GM23248 (cell line): ENCODE results near the gene IGFBPL1. TPM values are rescaled to one million over a fixed set of nuclear protein-coding genes. Genes with fewer than 3 reads are reported as not detected.

ENCODE experiments used
- DNase-seq: peaks from one replicate; pipeline ENCODE4 v3.0.0-alpha.2; 2015
- H2AFZ ChIP-seq: fragments of 200-600 bp; sonication (generic); 2 replicates; pipeline ENCODE4 v1.6.1; 2016; ENCODE audit warnings: antibody characterized with exemption
- H3F3A ChIP-seq: fragments of 200-600 bp; sonication (generic); 2 replicates; pipeline ENCODE4 v1.6.1; 2016; ENCODE audit warnings: mild to moderate bottlenecking, antibody characterized with exemption, mixed run types; ENCODE audit not compliant: insufficient read depth
- H3K27ac ChIP-seq: fragments of 200-600 bp; sonication (generic); 2 replicates; pipeline ENCODE4 v1.5.1; 2016; ENCODE audit warnings: mild to moderate bottlenecking
- H3K27me3 ChIP-seq: fragments of 200-600 bp; sonication (generic); replicated peaks from 2 replicates; pipeline ENCODE4 v1.6.1; 2016; ENCODE audit warnings: mild to moderate bottlenecking; ENCODE audit not compliant: insufficient read depth
- H3K36me3 ChIP-seq: fragments of 200-600 bp; sonication (generic); 2 replicates; pipeline ENCODE4 v1.6.1; 2016; ENCODE audit warnings: low read depth, mild to moderate bottlenecking
- H3K4me1 ChIP-seq: fragments of 200-600 bp; sonication (generic); 2 replicates; pipeline ENCODE4 v1.6.1; 2016; ENCODE audit warnings: mild to moderate bottlenecking; ENCODE audit not compliant: insufficient read depth
- H3K4me2 ChIP-seq: fragments of 200-600 bp; sonication (generic); one replicate; pipeline ENCODE4 v1.6.1; 2016; ENCODE audit warnings: mild to moderate bottlenecking; ENCODE audit not compliant: unreplicated experiment
- H3K4me3 ChIP-seq: fragments of 200-600 bp; sonication (generic); 2 replicates; pipeline ENCODE4 v1.5.1; 2016; ENCODE audit warnings: mild to moderate bottlenecking
- H3K79me2 ChIP-seq: fragments of 200-600 bp; sonication (generic); 2 replicates; pipeline ENCODE4 v1.6.1; 2016; ENCODE audit warnings: mild to moderate bottlenecking; ENCODE audit not compliant: insufficient read depth
- H3K9ac ChIP-seq: fragments of 200-600 bp; sonication (generic); 2 replicates; pipeline ENCODE4 v1.6.1; 2016; ENCODE audit warnings: mild to moderate bottlenecking
- H3K9me2 ChIP-seq: fragments of 200-600 bp; sonication (generic); 2 replicates; pipeline ENCODE4 v1.6.1; 2016; ENCODE audit warnings: mixed run types, mild to moderate bottlenecking, moderate library complexity; ENCODE audit not compliant: insufficient read depth
- H3K9me3 ChIP-seq: fragments of 200-600 bp; sonication (generic); one replicate; pipeline ENCODE4 v1.6.1; 2017; ENCODE audit warnings: low read depth
- H4K20me1 ChIP-seq: fragments of 200-600 bp; sonication (generic); 2 replicates; pipeline ENCODE4 v1.6.0; 2016; ENCODE audit not compliant: insufficient read depth
- EZH2 ChIP-seq: fragments of 200-600 bp; sonication (generic); IDR thresholded peaks from 2 replicates; pipeline ENCODE4 v1.6.1; 2018; ENCODE audit warnings: antibody characterized with exemption, mild to moderate bottlenecking; ENCODE audit not compliant: insufficient read depth, poor library complexity, severe bottlenecking
- EZH2phosphoT487 ChIP-seq: fragments of 200-600 bp; sonication (generic); IDR thresholded peaks from 2 replicates; pipeline ENCODE4 v1.6.1; 2018; ENCODE audit warnings: antibody characterized with exemption, moderate library complexity, mild to moderate bottlenecking, low read depth; ENCODE audit not compliant: insufficient read depth
- WGBS, 2 experiments: methylation state at CpG; one replicate each; pipeline ENCODE4 v1.1.6; 2015 to 2017; ENCODE audit warnings: low lambda C conversion rate in 2 of 2, low coverage in 1 of 2; ENCODE audit errors: missing lambda C conversion rate in 2 of 2; 5-methylcytosine and 5-hydroxymethylcytosine counted together
- in situ Hi-C: fragments of 300-500 bp; cut with MboI; formaldehyde crosslinking; loops from 2 replicates; pipeline ENCODE4 v1.15.0; 2020
- polyA plus RNA-seq: library from polyadenylated mRNA; unstranded; fragments of >200 nt; fragmentation: Nextera tagmentation; extraction: Ambion mirVana; gene quantifications from 2 replicates; pipeline ENCODE4 v1.2.1, GENCODE V29; 2016
- total RNA-seq: library from RNA; depleted of rRNA; stranded (reverse); fragments of >200 nt; shearing (Covaris generic); gene quantifications from 2 replicates; pipeline ENCODE4 v1.2.3, GENCODE V29; 2014

Gene IGFBPL1
- total and polyA plus RNA-seq, 2 experiments from 2014 or later = 0.34 to 0.76 TPM

DNA sequence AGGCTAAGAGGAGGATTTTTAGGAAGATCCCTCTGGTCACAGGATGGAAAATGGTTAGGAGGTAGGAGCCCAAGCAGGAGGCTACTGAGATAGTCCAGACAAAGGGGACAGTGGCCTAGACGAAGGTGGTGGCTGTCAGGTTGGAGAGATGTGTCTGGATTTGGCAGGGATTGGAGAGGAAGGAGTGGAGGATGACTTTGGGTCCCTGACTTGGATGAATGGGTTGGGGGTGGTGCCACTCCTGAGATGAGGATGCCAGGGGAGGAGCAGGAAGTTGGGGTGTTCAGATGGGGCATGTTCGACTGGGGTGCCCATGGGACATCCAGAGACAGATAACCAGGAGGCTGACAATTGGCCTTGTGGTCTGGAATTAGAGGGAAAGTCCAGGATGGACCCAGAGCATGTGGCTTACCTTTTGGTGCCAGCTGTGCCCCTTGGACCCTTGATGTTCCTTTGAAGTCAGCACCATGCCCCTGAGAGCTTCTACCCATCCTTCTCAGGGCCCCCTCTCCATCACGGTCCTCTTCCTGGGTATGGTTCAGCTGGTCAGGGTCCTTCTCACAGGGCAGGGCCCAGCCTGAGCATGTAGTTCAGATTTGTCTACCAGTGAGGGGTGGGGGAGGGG, 15.1 kb upstream of the IGFBPL1 start:
- Histone ChIP-seq H3K27me3 (no peaks in the 10 kb centered on the region), H3K4me1 (peaks cover 33% of the 10 kb centered on the region), H3K27ac (no peak overlapping the region), H3K9me2 (no peaks in the 10 kb centered on the region), H2AFZ (no peak overlapping the region), H3K4me3 (no peak overlapping the region), H4K20me1 (no peaks in the 10 kb centered on the region), H3K9me3 (no peaks in the 10 kb centered on the region), H3K9ac (no peak overlapping the region), H3K79me2 (no peaks in the 10 kb centered on the region), H3K4me2 (no peak overlapping the region), H3K36me3 (no peaks in the 10 kb centered on the region), H3F3A (peaks cover 20% of the 10 kb centered on the region)
- TF ChIP-seq EZH2phosphoT487 = no peak
- no peak for TF ChIP-seq EZH2
- in situ Hi-C loops = no loop called here
- WGBS, 2 experiments = 48 to 61% methylated on average over 3 of the region's 3 CpGs
- no peak for DNase-seq

DNA sequence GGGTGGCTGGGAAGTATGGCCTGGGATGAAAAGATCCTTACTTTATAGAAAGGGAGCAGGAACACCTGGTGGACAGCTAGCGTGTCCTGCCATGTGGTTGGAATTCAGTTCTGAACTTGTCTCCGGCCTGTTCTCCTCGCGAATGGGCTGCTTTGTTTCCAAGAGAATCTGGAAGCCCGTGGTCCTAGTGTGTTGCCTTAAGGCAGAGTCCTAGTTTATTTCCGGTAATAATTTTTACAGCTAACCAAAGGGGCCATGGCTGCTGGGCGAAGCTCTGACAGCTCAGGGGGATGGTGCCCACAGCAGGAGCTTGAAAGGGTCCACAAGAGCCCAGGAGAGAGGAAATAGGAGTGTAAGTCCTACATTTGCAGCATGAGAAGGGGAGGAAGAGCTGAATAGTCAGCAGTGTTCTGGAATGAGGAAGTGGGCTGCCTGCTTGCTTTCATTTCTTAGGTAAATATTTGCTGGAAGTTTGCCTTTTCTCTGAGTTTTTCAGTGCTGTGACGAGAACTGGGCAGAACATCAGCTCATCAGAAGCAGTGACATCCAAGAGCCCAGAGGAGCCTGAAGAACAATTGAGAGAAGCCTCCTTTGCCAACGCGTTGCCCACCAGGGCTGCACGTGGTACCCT, 13.1 kb upstream of the IGFBPL1 start:
- Histone ChIP-seq H3K36me3 (no peaks in the 10 kb centered on the region), H3K4me1 (peaks cover 34% of the 10 kb centered on the region), H3K9me2 (no peaks in the 10 kb centered on the region), H2AFZ (peak overlapping the region; percentile 38), H3K9me3 (no peaks in the 10 kb centered on the region), H4K20me1 (no peaks in the 10 kb centered on the region), H3K27me3 (no peaks in the 10 kb centered on the region), H3K79me2 (no peaks in the 10 kb centered on the region), H3F3A (peaks cover 20% of the 10 kb centered on the region), H3K4me3 (no peak overlapping the region), H3K9ac (no peak overlapping the region), H3K4me2 (no peak overlapping the region), H3K27ac (no peak overlapping the region)
- 86 to 87% methylated on average over 11 of the region's 11 CpGs for WGBS, 2 experiments
- DNase-seq = peak; percentile 39
- in situ Hi-C loops = no loop called here
- TF ChIP-seq EZH2phosphoT487 (no peak), EZH2 (no peak)

DNA sequence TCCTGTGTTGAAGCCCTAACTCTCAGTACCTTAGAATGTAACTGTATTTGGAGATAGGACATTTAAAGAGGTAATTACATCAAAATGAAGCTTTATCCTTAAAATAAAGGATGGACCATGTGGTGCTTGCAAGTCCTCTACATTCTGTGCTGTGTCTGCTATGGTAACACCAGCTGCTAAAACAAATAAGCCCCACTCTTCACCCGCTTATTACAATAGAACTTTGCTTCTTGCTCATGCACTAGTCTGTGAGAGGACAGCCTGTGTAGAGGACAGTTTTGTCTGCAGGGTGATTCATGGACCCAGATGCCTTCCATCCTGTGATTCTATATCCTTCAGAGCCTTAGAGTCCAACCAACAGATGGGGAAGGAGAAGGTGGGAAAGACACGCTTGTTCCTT, 12.5 kb upstream of the IGFBPL1 start:
- no peak for DNase-seq
- no peak for TF ChIP-seq EZH2
- TF ChIP-seq EZH2phosphoT487 = no peak
- Histone ChIP-seq H3K9me3 (no peaks in the 10 kb centered on the region), H3F3A (peaks cover 20% of the 10 kb centered on the region), H3K9ac (no peak overlapping the region), H3K36me3 (no peaks in the 10 kb centered on the region), H2AFZ (no peak overlapping the region), H3K9me2 (no peaks in the 10 kb centered on the region), H3K27me3 (no peaks in the 10 kb centered on the region), H3K4me3 (no peak overlapping the region), H3K4me1 (peaks cover 34% of the 10 kb centered on the region), H4K20me1 (no peaks in the 10 kb centered on the region), H3K79me2 (no peaks in the 10 kb centered on the region), H3K4me2 (no peak overlapping the region), H3K27ac (no peak overlapping the region)
- 84 to 97% methylated on average over 2 of the region's 2 CpGs for WGBS, 2 experiments
- in situ Hi-C loops = no loop called here

DNA sequence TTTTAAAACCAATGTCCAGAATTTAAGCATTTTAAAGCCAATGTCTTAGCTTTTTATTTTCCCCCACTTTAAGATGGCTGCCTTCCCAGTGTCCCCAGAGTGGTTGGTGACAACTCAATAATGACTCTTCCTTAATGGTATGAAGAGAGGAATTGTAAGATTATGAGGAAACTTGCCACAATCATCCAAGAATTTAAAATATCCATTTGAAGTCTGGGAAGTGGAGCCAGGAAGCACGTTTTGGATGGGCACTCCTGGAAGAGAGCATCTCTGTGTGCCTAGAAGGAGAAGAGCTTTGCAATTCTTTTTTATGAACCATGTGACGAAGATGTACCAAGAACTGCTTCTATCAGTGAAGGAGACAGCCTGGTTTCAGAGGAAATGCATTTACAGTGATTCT, 11.3 kb upstream of the IGFBPL1 start:
- Histone ChIP-seq H3K4me2 (peak overlapping the region; percentile 57), H3K9me2 (no peaks in the 10 kb centered on the region), H3K9me3 (no peaks in the 10 kb centered on the region), H4K20me1 (no peaks in the 10 kb centered on the region), H2AFZ (peak overlapping the region; percentile 7; the same call in 1 of the 2 replicates), H3F3A (peaks cover 20% of the 10 kb centered on the region), H3K4me3 (no peak overlapping the region), H3K27me3 (no peaks in the 10 kb centered on the region), H3K9ac (peak overlapping the region; percentile 1; the same call in 1 of the 2 replicates), H3K79me2 (no peaks in the 10 kb centered on the region), H3K36me3 (no peaks in the 10 kb centered on the region), H3K27ac (peak overlapping the region; percentile 16), H3K4me1 (peaks cover 34% of the 10 kb centered on the region)
- TF ChIP-seq EZH2phosphoT487 = no peak
- no peak for TF ChIP-seq EZH2
- in situ Hi-C loops = no loop called here
- DNase-seq = peak; percentile 53
- WGBS, 2 experiments = 27 to 31% methylated on average over 2 of the region's 2 CpGs
